GM18526 (cell line): Measurements from ENCODE around the gene KCNG3.

Experiments used
- POLR2A ChIP-seq: IDR thresholded peaks from 3 replicates; pipeline ENCODE4 v1.6.1; 2011; ENCODE audit not compliant: insufficient read length; ENCODE audit errors: extremely low read depth

The KCNG3 gene

GRCh38 chr2:42494355-42495233 lies 812 bp upstream of the KCNG3 start:
- no peak for TF ChIP-seq POLR2A

- TF ChIP-seq POLR2A, result no peak
These were observed 903 bp downstream of the KCNG3 start for GRCh38 chr2:42492691-42493467.

DNA sequence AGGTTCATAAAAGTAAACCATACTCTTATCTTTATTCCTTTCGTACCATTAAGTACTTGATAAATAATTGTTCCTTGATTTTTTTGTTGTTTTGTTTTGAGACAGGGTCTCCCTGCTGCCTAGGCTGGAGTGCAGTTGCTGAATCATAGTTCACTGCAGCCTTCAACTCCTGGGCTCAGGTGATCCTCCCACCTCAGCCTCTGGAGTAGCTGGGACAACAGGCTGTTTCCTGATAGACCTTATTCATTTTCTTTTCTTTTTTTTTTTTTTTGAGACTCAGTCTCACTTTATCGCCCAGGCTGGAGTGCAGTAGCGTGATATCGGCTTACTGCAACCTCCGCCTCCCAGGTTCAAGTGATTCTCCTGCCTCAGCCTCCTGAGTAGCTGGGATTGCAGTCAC lies 5.5 kb downstream of the KCNG3 start:
- TF ChIP-seq POLR2A, result no peak

GRCh38 chr2:42486145-42486906 lies 7.5 kb downstream of the KCNG3 start:
- no peak for TF ChIP-seq POLR2A

- TF ChIP-seq POLR2A, result no peak
These were observed 13.4 kb downstream of the KCNG3 start for GRCh38 chr2:42480402-42480801.

- no peak for TF ChIP-seq POLR2A
These were observed 18.9 kb downstream of the KCNG3 start for GRCh38 chr2:42474765-42475454.

DNA sequence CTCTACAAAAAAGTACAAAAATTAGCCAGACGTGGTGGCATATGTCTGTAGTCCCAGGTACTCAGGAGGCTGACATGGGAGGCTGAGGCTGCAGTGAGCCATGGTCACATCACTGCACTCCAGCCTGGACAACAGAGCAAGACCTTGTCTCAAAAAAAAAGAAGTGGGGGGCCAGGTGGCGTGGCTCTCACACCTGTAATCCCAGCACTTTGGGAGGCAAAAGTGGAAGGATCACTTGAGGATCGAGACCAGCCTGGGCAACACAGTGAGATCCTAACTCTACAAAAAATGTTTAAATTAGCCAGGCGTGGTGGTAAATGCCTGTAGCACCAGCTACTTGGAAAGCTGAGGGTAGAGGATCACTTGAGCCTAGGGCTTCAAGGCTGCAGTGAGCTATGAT lies 23.1 kb downstream of the KCNG3 start:
- no peak for TF ChIP-seq POLR2A

DNA sequence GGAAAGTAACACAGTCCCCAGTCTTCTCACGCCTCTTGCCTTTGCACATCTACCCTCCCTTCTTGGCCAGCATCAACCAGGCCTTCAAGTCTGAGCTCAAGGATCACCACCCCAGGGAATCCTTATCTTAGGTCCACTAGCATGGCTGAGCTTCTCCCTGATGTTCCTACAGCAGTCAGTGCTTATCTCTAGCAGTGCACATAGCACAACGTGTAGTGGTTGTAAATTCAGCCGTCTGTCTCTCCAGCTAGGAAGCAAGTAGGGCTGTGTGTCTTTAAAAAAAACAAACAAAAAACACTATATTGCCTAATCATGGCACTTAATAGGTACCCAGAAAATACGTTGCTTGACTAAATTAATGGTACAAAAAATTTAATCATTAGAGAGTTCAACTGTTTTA lies 29.2 kb downstream of the KCNG3 start:
- no peak for TF ChIP-seq POLR2A

DNA sequence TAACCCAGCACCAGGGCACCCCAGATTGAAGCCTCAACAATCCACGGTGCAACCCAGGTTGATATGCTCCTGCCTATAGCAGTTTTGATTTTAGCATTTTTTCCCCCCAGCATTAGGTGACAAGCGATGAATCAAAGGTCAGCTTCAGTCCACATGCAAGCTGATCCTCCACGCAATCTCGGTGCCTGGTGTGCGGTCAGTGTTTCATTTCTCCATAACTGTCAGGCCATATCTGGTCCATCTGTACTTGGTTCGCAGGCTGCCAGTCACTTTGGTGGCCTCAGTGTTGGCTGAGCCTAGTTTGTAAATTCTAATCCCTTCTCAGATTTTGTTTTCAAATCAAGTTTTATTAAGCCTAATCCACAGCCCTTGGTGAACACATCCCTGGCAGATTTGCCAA lies 30.2 kb downstream of the KCNG3 start:
- no peak for TF ChIP-seq POLR2A

DNA sequence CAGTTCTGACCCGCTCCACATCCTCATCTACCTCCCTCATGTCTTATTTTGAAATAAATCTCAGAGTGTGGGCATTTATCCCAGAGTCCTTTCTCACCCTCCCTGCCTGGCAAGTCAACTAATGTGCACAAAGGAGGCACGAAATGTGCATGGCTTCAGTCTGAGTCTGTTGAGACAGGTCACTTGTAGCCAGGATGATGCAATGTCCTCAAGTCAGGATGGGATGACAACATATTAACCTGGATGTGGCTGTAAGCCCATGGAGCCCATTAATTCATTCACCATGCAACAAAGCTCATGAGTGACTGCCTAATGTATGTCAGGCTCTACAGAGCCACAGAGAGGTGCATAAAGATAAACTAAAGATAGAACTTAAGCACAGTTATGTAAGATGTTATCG lies 34.5 kb downstream of the KCNG3 start:
- TF ChIP-seq POLR2A, result no peak

DNA sequence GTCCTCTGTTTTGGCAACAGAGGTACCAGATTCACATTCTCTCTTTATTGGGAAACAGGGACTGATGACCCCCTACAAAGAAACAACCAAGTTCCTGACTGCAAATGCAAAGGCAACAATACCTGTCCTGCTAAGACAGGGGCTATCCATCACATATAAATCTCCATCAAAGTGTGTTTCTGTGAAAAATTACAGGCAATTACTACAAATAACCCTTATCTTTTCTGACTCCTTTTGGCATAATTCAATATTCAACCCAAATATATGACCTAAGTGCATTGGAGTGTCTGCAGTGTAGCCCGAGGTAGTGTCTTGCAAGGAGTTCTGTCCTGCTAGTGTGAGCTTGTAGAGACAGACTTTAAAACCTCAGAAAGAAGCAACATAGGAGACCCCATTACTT lies 35.4 kb downstream of the KCNG3 start:
- TF ChIP-seq POLR2A, result no peak

DNA sequence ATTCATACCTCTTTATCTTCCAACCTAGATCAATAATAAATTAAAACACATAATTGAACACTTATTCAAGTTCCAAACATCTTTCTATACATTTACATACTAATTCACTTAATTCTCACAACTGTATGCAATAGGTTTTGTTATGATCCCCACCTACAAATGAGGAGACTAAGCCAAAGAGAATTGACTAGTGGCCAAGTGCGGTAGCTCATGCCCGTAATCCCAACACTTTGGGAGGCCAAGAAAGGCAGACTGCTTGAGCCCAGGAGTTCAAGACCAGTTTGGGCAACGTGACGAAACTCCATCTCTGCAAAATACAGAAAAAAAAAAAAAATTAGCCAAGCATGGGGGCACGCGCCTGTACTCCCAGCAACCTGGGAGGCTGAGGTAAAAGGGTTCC lies 36.8 kb downstream of the KCNG3 start:
- no peak for TF ChIP-seq POLR2A

- no peak for TF ChIP-seq POLR2A
These were observed 37.5 kb downstream of the KCNG3 start for GRCh38 chr2:42456126-42456839.

DNA sequence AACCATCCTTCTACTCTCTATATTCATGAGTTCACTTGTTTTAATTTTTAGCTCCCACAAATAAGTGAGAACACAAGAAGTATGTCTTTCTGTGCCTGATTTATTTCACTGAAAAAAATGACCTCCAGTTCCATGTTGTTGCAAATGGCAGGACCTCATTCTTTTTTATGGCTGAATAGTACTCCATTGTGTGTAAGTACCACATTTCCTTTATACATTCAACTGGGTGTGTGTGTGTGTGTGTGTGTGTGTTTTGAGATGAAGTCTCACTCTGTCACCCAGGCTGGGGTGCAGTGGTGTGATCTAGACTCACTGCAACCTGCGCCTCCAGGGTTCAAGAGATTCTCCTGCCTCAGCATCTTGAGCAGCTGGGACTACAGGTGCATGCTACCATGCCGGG lies 41.2 kb downstream of the KCNG3 start:
- no peak for TF ChIP-seq POLR2A
